Measurements from ENCODE around the gene DPYSL5. TPM values are rescaled to one million over a fixed set of nuclear protein-coding genes. Genes with fewer than 3 reads are reported as not detected.
A peak's percentile ranks its signal among the peaks of the same experiment; 100 is the strongest.

The DPYSL5 gene
- total RNA-seq, 2 donors from 2014 or later, result 0.24 to 0.35 TPM

DNA sequence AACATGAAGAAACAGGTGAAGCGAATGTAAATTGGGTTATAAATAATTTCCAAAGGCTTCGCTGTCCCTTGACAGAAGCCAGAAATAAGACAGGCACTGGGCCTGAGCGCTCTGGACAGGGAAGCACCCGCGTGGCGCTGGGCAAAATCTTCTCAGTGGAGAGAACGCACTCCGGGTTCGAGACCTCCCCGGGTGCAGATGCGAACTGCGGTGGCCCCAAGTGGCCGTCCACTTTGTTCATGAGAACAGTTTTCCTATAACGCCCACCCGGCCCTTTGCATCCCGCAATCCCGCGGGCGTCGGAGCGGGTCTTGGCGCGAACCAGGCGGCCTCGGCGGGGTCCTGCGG is 651 bp upstream of the DPYSL5 start:
- H3K27ac ChIP-seq, result no peak overlapping the region
- TF ChIP-seq, protein P1, sequence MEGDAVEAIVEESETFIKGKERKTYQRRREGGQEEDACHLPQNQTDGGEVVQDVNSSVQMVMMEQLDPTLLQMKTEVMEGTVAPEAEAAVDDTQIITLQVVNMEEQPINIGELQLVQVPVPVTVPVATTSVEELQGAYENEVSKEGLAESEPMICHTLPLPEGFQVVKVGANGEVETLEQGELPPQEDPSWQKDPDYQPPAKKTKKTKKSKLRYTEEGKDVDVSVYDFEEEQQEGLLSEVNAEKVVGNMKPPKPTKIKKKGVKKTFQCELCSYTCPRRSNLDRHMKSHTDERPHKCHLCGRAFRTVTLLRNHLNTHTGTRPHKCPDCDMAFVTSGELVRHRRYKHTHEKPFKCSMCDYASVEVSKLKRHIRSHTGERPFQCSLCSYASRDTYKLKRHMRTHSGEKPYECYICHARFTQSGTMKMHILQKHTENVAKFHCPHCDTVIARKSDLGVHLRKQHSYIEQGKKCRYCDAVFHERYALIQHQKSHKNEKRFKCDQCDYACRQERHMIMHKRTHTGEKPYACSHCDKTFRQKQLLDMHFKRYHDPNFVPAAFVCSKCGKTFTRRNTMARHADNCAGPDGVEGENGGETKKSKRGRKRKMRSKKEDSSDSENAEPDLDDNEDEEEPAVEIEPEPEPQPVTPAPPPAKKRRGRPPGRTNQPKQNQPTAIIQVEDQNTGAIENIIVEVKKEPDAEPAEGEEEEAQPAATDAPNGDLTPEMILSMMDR (IDR thresholded peaks at IDR 0.05), result no peak
- no peak overlapping the region for H3K9ac ChIP-seq (ENCODE audit: low read depth in 2 of 2, low read length in 2 of 2)
- no peaks in the 10 kb centered on the region for H3K36me3 ChIP-seq
- H3K27me3 ChIP-seq, result peaks cover 72% of the 10 kb centered on the region
- intact Hi-C loops (cut with DNase I), result loop anchor here (2.0 to 10.0 kb wide), 2 partner anchors 96 to 168 kb away; no protein-coding TSS in a partner anchor
- H3K4me1 ChIP-seq, result peaks cover 23% of the 10 kb centered on the region
- no peaks in the 10 kb centered on the region for H3K9me3 ChIP-seq
- no peak overlapping the region for H3K4me3 ChIP-seq
- no peak for DNase-seq

DNA sequence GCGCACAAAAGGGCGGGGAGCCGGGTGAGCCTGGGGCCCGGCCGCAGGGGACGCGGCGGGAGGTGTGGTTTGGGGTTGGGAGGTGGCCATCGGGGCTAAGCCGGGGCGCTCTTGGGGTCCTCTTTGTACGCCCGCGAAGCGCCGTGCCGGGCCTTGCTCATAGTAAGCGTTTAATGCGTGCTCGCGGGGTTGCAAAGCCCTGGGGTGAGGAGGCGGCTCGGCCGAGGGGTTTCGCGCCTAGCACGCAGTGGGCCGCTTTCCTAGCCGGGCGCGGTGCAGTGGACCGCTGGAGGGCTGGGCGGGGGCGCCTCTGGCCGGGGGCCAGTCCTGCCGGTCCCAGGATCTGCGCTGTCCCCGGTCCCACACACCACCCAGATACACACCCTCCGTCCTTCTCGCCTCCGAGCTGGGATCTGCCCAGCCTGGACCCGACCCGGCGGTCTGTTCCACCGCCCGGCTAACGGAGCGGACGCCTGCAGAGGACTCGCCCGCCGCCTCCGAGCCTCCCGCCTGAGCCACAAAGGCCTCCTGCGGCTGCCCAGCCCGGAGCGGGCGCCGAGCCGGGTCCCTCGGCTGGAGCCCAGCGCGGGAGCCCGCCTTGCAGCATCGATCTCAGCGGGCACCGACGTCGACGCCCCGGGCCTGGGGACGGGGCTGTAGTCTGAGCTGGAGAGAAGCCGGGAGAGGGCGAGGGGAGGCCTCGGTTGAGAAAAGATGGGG is 564 bp downstream of the DPYSL5 start:
- H3K9me3 ChIP-seq, result no peaks in the 10 kb centered on the region
- no peaks in the 10 kb centered on the region for H3K36me3 ChIP-seq
- no peak overlapping the region for H3K27ac ChIP-seq
- peak overlapping the region; percentile 10 for H3K4me3 ChIP-seq
- H3K4me1 ChIP-seq, result peaks cover 23% of the 10 kb centered on the region
- TF ChIP-seq, protein P1 (IDR thresholded peaks at IDR 0.05), result no peak
- DNase-seq, result no peak
- H3K9ac ChIP-seq (ENCODE audit: low read depth in 2 of 2, low read length in 2 of 2), result no peak overlapping the region
- intact Hi-C loops (cut with DNase I), result loop anchor here (10.0 kb wide), 1 partner anchor 166 kb away; no protein-coding TSS in a partner anchor
- peaks cover 79% of the 10 kb centered on the region for H3K27me3 ChIP-seq

DNA sequence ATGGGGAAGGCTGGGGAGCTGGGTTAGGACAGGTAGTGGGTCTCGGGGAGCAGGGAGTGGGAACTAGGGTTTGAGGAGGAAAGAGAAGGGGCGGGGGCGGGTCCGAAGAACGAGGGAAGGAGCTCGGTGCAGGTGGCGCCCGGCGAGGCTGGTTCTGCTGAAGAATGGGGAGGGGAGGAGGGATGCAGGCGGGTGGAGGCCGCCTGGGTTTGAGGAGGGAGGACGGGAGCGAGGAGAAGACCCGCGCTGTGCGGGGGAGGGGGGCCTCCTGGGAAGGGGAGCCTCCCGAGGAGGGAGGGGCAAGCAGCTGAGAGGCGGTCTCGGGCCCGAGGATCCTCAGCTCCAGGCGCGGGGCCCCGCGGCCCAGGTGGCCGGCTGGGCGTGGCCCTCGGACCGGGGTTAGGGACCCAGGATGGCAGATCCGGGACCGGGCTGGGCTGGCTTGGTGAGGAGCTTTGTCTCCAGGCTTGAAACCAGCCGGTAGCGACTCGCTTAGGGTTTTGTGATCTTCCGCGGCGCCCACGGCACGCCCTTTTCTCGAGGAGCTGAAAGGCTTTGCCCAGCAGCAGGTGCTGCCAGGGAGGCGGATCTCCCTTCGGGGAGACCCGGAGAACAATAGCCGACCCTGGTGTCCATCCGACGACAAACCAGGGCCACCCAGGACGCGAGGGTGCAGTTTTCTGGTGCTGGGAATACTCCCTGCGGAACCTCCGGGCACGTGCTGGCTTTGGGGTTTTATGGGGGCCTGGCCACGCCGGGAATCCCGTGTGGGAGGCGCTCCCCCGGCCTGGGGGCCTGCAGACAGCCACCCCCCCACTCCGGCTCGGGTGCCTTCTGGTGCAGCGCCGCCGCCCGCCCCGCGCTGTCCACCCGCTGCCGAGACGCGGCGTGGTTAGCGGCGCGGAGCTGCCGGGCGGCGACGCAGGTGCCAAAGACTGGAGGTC is 1.4 kb downstream of the DPYSL5 start:
- no peaks in the 10 kb centered on the region for H3K36me3 ChIP-seq
- no peaks in the 10 kb centered on the region for H3K9me3 ChIP-seq
- peaks cover 79% of the 10 kb centered on the region for H3K27me3 ChIP-seq
- H3K4me1 ChIP-seq, result peaks cover 23% of the 10 kb centered on the region
- intact Hi-C loops (cut with DNase I), result loop anchor here (10.0 kb wide), 1 partner anchor 165 kb away; no protein-coding TSS in a partner anchor
- TF ChIP-seq, protein P1 (IDR thresholded peaks at IDR 0.05), result no peak
- H3K9ac ChIP-seq (ENCODE audit: low read depth in 2 of 2, low read length in 2 of 2), result no peak overlapping the region
- H3K4me3 ChIP-seq, result peak overlapping the region; percentile 10
- H3K27ac ChIP-seq, result no peak overlapping the region
- DNase-seq, result no peak

DNA sequence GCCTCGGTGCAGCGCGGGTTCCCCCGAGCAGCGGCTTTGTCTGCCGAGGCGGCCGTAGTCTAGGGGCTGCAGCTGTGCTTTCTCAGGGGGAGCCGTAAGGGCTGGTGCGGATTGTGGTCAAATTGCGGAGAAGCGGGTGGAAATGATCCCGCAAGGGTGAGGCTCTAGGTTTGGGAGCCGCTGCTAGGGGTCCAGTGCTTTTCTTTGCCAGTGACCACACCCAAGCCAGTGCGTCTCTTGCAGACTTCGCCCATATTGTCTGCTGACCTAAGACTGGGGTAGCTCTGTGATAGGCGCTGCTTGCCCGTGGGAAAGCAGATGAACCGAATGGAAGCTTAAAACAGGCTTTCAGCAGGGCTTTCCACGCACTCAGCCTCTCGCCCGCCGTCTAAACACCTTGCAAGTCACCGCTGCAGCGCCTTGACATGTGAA is 2.1 kb downstream of the DPYSL5 start:
- Histone ChIP-seq H3K27ac (no peak overlapping the region), H3K27me3 (peaks cover 72% of the 10 kb centered on the region), H3K9ac (ENCODE audit: low read depth in 2 of 2, low read length in 2 of 2) (no peak overlapping the region), H3K4me3 (no peak overlapping the region), H3K36me3 (no peaks in the 10 kb centered on the region), H3K9me3 (no peaks in the 10 kb centered on the region), H3K4me1 (peaks cover 23% of the 10 kb centered on the region)
- TF ChIP-seq, protein P1 (IDR thresholded peaks at IDR 0.05), result no peak
- DNase-seq, result no peak
- intact Hi-C loops (cut with DNase I), result loop anchor here (10.0 kb wide), 1 partner anchor 165 kb away; no protein-coding TSS in a partner anchor

DNA sequence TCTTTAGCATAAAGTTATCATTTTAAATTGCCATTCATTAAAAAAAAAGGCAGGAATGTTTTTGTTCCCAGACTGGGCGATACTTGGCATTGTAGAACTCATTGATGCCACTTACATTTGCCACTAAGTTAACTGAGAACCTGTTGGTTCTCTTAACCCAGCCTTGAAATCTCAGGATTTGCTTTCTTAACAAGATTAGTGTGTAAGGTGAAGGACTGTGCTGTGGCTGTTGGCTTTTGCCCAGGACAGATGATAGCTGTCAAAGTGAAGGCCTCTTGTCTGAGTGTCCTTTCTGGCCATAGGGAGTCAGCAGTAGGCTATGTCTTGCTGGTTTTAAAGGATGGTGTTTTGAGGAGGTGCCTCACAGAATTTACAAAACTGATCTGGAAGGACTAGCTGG is 2.6 kb downstream of the DPYSL5 start:
- Histone ChIP-seq H3K4me1 (peaks cover 23% of the 10 kb centered on the region), H3K4me3 (no peak overlapping the region), H3K9me3 (no peaks in the 10 kb centered on the region), H3K9ac (ENCODE audit: low read depth in 2 of 2, low read length in 2 of 2) (no peak overlapping the region), H3K36me3 (no peaks in the 10 kb centered on the region), H3K27ac (no peak overlapping the region), H3K27me3 (peaks cover 67% of the 10 kb centered on the region)
- DNase-seq, result no peak
- TF ChIP-seq, protein P1 (IDR thresholded peaks at IDR 0.05), result no peak
- intact Hi-C loops (cut with DNase I), result no loop called here

All from colonic mucosa (tissue), 4 donors.